Right lobe of liver (tissue), 4 donors: ENCODE measurements around the gene VAV2.

ENCODE experiments used
- POLR2A ChIP-seq: fragments of 450-650 bp; IDR thresholded peaks from one replicate; pipeline ENCODE4 v1.6.1; 2017; ENCODE audit warnings: antibody characterized with exemption, mild to moderate bottlenecking
- TF ChIP-seq, protein P1 (sequence below), 4 donors: fragments of 200-600 bp in 3 of 4; fragments of 450-650 bp in 1 of 4; IDR thresholded peaks; one replicate each; pipeline versions ENCODE4 v1.5.1 to v1.8.0; 2016 to 2022; ENCODE audit warnings: antibody characterized with exemption in 4 of 4, mild to moderate bottlenecking in 2 of 4
- donor health status: DM: no; HTN: no; CAD: no.
- donor health status: DM: no; HTN: no; CAD: no.
- donor health status: DM: no; HTN: yes; CAD: no.

DNA sequence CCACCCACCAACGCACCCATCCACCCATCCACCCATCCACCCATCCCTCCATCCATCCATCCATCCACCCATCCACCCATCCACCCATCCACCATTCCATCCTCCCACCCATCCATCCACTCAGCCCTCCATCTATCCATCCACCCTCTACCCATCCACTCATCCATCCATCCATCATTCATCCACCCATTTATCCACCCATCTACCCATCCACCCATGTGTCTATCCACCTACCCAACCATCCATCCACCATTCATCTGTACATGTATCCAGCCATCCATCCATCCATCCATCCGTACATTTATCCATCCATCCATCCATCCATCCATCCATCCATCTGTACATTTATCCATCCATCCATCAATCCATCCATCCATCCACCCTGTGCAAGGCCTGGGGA is 11.1 kb upstream of the VAV2 start:
- TF ChIP-seq, protein P1, sequence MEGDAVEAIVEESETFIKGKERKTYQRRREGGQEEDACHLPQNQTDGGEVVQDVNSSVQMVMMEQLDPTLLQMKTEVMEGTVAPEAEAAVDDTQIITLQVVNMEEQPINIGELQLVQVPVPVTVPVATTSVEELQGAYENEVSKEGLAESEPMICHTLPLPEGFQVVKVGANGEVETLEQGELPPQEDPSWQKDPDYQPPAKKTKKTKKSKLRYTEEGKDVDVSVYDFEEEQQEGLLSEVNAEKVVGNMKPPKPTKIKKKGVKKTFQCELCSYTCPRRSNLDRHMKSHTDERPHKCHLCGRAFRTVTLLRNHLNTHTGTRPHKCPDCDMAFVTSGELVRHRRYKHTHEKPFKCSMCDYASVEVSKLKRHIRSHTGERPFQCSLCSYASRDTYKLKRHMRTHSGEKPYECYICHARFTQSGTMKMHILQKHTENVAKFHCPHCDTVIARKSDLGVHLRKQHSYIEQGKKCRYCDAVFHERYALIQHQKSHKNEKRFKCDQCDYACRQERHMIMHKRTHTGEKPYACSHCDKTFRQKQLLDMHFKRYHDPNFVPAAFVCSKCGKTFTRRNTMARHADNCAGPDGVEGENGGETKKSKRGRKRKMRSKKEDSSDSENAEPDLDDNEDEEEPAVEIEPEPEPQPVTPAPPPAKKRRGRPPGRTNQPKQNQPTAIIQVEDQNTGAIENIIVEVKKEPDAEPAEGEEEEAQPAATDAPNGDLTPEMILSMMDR (IDR thresholded peaks at IDR 0.05) = no peak
- no peak for TF ChIP-seq POLR2A
